GM18870 (cell line): Measurements from ENCODE around the gene RAB3IL1.
"Not testable (repeated sequence)": the region's sequence is repeated elsewhere in the genome, so short reads cannot be mapped to it uniquely, and the experiment has no call there.

Experiments
- ATAC-seq: cut with Tn5 transposase; IDR thresholded peaks from one replicate; pipeline ENCODE4 v1.9.1; 2021; ENCODE audit warnings: moderate library complexity; ENCODE audit not compliant: unreplicated experiment

The RAB3IL1 gene, protein sequence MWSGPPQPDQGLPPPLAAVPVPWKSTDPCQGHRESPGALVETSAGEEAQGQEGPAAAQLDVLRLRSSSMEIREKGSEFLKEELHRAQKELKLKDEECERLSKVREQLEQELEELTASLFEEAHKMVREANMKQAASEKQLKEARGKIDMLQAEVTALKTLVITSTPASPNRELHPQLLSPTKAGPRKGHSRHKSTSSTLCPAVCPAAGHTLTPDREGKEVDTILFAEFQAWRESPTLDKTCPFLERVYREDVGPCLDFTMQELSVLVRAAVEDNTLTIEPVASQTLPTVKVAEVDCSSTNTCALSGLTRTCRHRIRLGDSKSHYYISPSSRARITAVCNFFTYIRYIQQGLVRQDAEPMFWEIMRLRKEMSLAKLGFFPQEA

DNA sequence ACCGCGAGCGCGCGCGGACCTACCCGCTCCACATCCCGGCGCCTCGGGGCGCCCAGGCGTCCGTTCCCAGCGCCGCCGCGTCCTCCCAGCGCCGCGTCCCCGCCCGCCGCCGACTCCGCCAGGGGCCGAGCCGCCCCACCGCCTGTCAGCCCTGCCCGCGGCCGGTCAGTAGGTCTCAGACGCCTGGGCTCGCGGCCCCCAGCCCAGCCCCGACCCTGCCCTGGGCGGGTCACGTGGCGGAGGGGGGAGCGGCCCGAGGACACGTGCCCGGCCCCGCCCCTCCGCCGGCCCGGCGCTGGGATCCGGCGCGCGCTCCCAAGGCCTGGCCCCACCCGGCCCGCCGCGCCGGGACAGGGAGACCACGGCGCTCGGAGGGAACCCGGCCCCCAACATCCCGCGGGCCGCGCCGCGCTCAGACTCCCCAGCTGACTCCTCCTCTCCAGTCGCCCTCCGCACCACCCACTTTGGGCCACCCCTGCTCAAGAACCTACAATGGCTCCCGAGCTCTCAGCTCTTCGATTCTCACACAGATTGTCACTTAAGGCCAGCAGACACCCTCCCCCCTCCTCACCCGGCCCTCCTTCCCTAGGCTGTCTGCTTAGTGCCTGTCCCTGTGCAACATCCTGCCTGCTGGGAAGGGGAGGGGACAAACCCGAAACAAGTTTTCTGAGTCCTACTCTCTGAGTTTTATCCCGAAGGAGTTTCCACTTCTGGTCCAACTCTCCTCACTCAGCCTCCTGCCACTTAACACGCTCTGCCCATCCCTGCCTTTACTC, at the start of gene RAB3IL1:
Gene RAB3IL1, minus strand, starts transcription at position 233 of the 776 bp plus-strand sequence. Its CDS starts 199 bp downstream, at position 34.
- ATAC-seq: no peak

DNA sequence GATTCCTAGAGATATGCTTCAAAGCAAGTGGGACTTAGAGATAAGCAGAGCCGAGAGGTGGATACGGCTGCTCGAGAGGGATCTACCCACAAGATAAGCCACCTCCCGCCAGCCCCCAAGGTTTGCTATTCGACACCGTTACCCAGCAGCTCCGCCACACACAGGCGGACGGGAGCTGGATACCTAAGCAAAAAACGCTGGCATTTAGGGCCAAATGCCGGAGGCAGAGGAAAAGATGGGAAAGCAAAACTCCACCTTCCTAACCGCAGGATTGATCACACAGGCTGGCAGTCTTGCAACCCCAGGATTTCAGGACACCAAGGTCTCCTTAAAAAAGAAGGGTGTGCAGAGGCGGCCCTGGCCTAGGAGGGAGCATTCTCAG, 49.4 kb upstream of the RAB3IL1 start:
- no peak for ATAC-seq

DNA sequence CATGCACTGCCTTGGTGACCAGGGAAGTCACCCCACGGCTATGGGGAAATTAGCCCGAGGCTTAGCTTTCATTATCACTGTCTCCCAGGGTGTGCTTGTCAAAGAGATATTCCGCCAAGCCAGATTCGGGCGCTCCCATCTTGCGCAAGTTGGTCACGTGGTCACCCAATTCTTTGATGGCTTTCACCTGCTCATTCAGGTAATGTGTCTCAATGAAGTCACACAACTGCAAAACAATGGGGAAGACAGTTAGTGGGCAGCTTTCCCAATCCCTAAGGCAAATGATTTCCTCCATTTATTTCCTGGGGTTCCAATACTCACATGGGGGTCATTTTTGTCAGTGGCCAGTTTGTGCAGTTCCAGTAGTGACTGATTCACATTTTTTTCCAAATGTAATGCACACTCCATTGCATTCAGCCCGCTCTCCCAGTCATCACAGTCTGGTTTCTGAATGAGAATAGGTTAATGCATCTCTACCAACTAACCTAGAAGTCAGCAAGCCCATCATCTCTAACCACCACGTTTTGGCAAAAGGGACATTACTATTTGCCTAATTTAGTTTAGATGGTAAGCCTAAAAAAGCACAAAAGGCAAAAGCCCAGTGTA, 47.4 kb upstream of the RAB3IL1 start:
- not testable (repeated sequence) for ATAC-seq

DNA sequence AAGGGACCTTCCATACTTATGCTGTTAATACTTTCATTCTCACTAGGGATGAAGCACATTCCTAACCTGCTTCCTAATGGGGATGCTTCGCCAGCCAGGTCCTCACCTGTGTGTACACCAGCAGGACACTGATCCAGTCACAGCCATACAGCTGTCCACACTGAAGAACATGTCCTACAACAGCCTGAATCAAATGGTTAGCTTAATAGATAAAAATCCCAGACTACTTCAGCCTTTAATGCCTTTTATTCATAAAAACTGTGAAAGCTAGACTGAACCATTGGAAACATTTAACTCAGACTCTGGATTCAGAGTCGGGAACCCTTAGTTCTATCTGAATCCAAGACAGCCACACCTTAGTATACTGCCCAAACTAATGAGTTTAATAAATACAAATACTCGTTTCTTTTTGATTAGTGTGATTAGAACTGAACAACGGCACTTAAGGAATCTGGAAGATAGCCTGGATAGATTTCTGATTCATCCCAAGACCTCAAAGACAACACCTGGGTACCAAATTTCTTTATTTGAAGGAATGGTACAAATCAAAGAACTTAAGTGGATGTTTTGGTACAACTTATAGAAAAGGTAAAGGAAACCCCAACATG, 46.8 kb upstream of the RAB3IL1 start:
- no peak for ATAC-seq

DNA sequence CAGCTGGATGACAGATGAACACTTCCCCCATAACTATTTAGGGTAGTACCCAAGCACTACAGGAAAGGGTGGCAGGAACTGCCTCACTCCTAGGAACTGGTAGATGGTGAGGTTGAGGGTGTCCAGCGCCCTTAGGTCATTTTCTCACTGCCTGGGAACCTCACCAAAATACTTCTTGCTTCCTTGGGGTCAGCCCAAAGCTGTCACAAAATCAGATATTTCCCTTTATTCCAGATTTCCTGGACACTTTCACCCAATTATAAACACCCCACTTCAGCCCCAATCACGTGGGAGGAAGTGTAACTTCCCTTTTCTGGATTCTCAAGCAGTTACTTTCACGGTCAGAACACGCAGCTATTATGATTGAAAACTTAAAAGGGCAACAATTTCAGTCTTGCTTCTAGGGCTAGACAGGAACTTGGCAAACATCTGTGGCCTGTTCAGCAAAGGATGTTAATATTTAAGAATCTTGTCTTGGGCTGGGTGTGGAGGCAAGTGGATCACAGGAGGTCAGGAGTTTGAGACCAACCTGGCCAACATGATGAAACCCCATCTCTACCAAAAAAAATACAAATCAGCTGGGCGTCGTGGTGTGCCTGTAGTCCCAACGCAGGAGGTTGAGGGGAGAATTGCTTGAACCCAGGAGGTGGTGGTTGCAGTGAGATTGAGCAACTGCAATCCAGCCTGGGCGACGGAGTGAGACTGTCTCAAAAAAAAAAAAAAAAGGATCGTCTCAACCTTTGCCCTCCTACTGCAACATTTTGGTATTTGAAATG, 46.1 kb upstream of the RAB3IL1 start:
- no peak for ATAC-seq

DNA sequence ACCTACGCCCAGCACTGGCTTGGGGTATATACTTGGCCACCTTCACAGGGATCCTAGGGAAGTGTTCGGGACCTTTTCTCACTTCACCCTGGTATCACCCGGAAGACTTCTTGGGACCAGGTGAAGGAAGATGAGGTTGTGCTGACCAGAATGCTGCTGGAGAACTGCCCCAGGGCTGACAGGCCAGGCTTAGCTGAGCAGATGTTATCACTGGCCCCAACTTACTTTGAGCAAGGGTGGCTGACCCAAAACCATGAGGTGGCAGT, 45.6 kb upstream of the RAB3IL1 start:
- no peak for ATAC-seq

DNA sequence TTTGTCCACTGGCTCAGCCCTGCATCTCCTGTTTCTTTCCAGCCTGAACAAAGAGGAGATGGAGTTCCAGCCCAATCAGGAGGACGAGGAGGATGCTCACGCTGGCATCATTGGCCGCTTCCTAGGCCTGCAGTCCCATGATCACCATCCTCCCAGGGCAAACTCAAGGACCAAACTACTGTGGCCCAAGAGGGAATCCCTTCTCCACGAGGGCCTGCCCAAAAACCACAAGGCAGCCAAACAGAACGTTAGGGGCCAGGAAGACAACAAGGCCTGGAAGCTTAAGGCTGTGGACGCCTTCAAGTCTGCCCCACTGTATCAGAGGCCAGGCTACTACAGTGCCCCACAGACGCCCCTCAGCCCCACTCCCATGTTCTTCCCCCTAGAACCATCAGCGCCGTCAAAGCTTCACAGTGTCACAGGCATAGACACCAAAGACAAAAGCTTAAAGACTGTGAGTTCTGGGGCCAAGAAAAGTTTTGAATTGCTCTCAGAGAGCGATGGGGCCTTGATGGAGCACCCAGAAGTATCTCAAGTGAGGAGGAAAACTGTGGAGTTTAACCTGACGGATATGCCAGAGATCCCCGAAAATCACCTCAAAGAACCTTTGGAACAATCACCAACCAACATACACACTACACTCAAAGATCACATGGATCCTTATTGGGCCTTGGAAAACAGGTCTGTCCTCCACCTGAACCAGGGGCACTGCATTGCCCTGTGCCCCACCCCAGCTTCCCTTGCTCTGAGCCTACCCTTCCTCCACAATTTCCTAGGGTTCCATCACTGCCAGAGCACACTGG, 45.0 kb upstream of the RAB3IL1 start:
- no peak for ATAC-seq

DNA sequence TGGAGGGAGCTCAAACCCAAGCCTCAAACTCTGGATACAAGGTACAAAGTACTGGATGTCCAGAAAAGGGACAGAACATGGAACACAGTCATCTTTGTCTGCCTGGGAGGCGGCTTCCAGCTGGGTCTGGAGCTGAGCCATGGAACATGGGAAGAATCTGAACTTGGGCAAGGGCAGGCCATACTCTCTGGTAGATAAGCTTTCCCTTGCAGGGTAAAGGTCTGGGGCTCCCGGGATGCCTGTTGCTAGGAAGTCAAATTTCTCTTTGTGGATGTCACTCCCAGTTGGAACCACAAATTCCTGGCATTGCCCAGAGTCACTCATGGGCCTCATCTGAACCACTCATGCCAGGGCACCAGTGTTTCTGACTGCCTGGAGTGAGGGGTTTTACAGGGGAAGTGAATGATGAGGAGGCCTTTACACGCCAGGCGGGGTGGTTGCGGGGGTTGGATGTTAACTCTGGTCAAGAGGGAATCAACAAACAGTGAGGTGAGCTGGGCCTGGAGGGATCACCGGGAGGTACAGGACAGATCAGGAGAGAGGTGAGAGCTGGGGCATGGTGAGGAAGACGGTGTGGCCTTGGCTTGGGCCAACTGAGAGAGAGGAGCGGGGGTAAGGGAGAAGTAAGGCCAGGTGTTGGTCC, 44.3 kb upstream of the RAB3IL1 start:
- ATAC-seq: no peak

DNA sequence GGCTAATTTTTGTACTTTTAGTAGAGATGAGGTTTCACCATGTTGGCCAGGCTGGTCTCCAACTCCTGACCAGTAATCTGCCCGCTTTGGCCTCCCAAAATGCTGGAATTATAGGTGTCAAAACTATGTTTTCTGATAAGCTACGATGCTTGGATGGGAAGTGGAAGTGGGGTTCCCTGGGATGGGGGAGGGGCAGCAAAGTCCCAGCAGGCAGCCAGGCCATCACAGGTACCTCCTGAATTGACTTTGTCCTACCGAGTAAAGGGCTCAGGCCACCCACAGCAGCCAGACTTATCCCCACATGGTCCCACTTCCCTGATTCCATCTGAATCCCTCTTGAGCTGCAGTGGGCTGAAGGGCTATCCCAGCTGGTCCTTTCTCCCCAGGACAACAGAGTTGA, 43.2 kb upstream of the RAB3IL1 start:
- no peak for ATAC-seq

DNA sequence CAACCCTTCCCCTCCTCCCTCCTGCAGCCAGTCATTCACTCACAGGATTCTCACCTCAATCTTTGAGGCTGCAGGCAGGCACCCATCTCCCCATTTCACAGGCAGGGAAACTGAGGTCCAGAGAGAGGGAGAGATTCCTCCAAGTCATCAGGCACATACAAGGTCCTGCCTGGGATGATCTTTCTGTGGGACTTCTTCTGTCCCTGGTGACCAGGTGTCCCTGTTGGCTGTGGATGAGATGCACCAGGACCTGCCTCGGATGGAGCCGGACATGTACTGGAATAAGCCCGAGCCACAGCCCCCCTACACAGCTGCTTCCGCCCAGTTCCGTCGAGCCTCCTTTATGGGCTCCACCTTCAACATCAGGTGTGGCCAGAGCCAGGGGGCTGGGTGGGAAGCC, 42.3 kb upstream of the RAB3IL1 start:
- ATAC-seq: no peak

DNA sequence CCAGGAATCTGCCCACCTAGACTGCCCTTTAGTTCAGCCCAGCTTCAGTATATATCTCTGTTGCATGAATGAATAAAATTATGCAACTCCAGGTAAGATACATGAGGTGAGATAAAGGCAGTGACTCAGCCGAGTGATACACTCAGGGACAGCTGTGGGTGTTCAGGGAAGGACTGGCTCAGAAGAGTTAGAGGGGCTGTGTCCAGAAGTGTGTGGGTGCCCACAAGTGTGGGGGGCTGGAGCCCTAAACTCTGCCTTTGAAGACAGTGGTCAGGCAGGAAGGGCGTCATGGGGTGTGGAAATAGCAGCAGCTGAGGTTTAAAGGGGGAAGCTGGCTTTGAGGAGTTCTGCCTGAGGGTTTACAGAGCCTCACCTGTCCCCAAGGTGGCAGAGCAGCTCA, 41.7 kb upstream of the RAB3IL1 start:
- ATAC-seq: no peak

DNA sequence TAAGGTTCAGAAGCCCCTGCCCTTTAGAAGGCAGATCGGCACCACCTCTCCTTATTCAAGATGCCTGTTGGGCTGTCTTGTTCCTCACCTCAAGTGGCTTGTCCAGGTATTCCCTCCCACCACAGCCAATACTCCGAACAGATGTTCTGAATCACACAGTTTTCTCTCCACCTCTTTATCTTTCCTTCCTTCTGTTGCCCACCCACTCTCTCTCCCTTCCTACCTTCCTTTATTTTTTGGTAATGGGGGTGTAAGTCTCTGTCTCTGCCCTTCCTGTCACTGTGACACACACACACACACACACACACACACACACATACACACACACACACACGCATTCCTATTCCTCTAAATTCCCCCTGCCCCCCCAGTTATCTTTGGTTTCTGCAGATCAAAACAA, 41.2 kb upstream of the RAB3IL1 start:
- no peak for ATAC-seq

DNA sequence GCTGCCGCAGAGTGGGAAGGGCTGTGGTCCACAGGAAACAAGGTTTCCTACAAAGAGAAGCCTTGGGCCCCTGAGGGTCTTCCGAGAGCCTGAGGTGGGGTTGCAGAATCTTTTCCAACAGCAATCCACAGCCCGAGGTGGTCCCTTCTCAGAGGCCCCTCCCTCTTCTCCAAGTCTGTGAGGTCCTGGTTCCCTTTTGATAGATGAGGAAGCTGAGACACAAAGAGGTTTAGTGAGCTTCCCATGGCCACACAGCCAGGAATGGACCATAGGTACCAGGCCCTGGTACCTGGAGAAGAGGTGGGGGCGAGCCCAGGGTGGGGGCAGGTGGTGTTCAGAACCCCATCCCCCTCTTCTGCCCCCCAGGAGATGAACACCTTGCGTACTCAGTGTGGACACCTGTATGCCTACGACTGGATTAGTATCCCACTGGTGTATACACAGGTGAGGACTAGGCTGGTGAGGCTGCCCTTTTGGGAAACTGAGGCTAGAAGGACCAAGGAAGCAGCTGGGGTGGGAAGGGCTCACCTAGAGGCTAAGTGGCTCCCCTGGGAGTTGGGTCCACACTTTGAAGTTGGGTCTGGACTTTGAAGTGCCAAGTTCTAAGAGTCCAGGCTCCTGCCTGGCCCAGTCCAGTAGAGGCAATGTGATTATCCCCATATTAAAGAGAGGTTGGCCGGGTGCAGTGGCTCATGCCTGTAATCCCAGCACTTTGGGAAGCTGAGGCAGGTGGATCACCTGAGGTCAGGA, 39.8 kb upstream of the RAB3IL1 start:
- no peak for ATAC-seq

DNA sequence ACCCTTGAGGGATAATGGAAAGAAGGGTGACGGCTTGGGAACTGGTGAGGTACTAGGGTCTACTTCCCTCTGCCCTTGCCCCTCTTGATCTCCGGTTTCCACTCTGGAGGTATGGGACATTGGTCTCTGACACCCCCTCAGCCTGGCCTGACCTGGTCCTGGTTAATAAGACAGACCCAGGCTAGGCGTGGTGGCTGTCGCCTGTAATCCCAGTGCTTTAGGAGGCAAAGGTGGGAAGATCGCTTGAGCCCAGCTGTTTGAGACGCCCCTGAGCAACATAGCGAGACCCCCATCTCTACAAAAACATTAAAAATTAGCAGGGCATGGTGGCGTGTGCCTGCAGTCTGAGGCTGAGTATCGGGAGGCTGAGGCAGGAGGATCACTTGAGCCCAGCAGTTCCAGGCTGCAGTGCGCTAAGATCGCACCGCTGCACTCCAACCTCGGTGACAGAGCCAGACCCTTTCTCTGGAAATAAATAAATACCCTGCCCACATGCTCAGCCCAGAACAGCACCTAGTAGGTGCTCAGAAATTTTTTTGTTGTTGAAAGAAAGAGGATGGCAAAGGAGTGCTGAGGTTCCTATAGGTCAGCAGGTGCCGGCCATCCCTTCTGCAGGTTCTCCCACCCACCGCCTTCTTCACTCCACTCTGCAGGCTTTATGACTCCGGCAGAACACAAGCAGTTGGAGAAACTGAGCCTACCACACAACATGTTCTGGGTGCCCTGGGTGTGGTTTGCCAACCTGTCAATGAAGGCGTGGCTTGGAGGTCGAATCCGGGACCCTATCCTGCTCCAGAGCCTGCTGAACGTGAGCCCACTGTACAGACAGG, 39.0 kb upstream of the RAB3IL1 start:
- no peak for ATAC-seq

DNA sequence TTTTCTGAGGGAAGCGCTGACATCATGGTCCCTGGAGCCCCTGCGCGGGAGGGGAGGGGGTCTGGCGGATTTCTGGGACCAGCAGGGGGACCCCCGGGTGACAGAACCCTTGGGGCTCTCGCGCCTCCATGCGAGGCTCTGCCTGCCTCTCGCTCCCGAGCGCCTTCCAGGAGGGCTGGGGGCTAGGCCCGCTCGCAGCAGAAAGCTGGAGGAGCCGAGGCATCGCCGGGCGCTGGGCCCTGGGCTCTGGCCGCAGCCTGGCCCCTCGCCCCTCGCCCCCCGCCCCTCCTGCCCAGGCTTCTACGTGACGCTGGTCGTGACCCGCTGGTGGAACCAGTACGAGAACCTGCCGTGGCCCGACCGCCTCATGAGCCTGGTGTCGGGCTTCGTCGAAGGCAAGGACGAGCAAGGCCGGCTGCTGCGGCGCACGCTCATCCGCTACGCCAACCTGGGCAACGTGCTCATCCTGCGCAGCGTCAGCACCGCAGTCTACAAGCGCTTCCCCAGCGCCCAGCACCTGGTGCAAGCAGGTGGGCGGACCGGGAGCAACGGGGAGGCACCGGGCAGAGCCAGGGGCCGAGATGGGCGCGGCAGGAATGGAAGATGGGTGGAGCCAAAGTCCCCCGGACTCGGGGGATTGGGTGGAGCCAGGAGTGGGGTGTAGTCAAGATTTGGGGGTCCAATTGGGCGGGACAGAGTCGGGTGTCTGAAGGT, 38.2 kb upstream of the RAB3IL1 start:
- ATAC-seq: no peak

DNA sequence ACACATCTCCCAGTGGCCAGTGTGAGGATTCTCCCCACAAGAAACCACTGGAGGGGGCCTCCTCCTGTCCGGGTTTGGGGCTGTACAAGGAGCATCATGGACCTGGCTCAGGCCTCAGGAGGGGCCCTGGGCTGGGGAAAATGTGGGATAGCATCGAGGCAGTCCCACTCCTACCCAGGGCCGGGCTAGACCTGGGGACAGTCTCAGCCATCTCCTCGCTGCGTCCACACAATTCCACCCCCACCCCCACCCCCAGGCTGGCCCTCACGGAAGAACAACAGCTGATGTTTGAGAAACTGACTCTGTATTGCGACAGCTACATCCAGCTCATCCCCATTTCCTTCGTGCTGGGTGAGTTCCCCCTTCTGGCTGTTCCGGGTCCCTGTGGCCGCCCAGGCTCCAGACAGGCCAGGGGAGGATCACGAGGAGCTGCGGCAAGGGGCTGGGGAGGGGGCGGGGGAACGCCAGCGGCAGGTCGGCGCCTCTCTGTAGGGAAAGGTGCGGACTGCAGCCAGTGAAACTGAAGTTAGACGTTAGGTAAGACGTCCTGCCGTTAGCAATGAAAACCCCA, 37.6 kb upstream of the RAB3IL1 start:
- no peak for ATAC-seq
